GM23338 (cell line): ENCODE results near the gene SAMD7.

Source experiments
- CREB1 ChIP-seq: fragments of 250-450 bp; sonication (Bioruptor Pico); IDR thresholded peaks from 2 replicates; pipeline ENCODE4 v1.5.0; 2020; ENCODE audit warnings: low read depth, mild to moderate bottlenecking, moderate library complexity
- EZH2 ChIP-seq: fragments of 200-600 bp; sonication (generic); IDR thresholded peaks from one replicate; pipeline ENCODE4 v1.8.0; 2017; ENCODE audit warnings: antibody characterized with exemption, mild to moderate bottlenecking, low read depth; ENCODE audit not compliant: unreplicated experiment
- EZH2phosphoT487 ChIP-seq: fragments of 200-600 bp; sonication (generic); IDR thresholded peaks from one replicate; pipeline ENCODE4 v1.8.1; 2018; ENCODE audit warnings: antibody characterized with exemption; ENCODE audit not compliant: unreplicated experiment
- TF ChIP-seq, protein P1 (sequence below), 2 experiments: fragments of 200-600 bp in 1 of 2; sonication (generic) in 1 of 2; conservative IDR thresholded peaks; 2 replicates each; pipeline versions ENCODE4 v1.5.1 to v1.6.1; 2016 to 2017; ENCODE audit warnings: antibody characterized with exemption in 2 of 2, low read depth in 2 of 2, mild to moderate bottlenecking in 2 of 2, moderate library complexity in 1 of 2
- TF ChIP-seq, protein P2 (sequence below): IDR thresholded peaks from one replicate; pipeline ENCODE4 v1.6.1; 2018; ENCODE audit warnings: antibody characterized with exemption; ENCODE audit not compliant: unreplicated experiment
- TF ChIP-seq, protein P3 (sequence below): fragments of 250-450 bp; sonication (Bioruptor Pico); IDR thresholded peaks from 2 replicates; pipeline ENCODE4 v1.5.0; 2020; ENCODE audit warnings: mild to moderate bottlenecking, moderate library complexity

DNA sequence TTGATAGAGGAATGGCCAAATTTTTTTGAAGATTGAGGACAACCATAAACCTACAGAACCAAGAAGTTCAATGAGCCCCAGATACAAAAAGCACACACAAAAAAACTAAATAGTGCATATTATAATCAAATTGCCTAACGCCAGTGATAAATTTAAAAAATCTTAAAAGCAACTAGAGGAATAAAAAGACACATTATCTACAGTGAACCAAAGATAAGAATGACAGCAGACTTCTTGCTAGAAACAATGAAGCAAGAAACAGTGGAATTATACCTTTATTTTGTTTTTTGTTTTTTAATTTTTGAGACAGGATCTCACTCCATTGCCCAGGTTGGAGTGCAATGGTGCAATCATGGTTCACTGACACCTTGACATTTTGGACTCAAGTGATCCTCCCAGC is 9.9 kb upstream of the SAMD7 start:
- no peak for TF ChIP-seq EZH2
- TF ChIP-seq, protein P1, sequence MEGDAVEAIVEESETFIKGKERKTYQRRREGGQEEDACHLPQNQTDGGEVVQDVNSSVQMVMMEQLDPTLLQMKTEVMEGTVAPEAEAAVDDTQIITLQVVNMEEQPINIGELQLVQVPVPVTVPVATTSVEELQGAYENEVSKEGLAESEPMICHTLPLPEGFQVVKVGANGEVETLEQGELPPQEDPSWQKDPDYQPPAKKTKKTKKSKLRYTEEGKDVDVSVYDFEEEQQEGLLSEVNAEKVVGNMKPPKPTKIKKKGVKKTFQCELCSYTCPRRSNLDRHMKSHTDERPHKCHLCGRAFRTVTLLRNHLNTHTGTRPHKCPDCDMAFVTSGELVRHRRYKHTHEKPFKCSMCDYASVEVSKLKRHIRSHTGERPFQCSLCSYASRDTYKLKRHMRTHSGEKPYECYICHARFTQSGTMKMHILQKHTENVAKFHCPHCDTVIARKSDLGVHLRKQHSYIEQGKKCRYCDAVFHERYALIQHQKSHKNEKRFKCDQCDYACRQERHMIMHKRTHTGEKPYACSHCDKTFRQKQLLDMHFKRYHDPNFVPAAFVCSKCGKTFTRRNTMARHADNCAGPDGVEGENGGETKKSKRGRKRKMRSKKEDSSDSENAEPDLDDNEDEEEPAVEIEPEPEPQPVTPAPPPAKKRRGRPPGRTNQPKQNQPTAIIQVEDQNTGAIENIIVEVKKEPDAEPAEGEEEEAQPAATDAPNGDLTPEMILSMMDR (conservative IDR thresholded peaks at IDR 0.05; ENCODE audit: low read depth in 2 of 2), result no peak
- TF ChIP-seq, protein P2, sequence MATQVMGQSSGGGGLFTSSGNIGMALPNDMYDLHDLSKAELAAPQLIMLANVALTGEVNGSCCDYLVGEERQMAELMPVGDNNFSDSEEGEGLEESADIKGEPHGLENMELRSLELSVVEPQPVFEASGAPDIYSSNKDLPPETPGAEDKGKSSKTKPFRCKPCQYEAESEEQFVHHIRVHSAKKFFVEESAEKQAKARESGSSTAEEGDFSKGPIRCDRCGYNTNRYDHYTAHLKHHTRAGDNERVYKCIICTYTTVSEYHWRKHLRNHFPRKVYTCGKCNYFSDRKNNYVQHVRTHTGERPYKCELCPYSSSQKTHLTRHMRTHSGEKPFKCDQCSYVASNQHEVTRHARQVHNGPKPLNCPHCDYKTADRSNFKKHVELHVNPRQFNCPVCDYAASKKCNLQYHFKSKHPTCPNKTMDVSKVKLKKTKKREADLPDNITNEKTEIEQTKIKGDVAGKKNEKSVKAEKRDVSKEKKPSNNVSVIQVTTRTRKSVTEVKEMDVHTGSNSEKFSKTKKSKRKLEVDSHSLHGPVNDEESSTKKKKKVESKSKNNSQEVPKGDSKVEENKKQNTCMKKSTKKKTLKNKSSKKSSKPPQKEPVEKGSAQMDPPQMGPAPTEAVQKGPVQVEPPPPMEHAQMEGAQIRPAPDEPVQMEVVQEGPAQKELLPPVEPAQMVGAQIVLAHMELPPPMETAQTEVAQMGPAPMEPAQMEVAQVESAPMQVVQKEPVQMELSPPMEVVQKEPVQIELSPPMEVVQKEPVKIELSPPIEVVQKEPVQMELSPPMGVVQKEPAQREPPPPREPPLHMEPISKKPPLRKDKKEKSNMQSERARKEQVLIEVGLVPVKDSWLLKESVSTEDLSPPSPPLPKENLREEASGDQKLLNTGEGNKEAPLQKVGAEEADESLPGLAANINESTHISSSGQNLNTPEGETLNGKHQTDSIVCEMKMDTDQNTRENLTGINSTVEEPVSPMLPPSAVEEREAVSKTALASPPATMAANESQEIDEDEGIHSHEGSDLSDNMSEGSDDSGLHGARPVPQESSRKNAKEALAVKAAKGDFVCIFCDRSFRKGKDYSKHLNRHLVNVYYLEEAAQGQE, result no peak
- no peak for TF ChIP-seq CREB1 (CRISPR knock-in tag)
- TF ChIP-seq, protein P3, sequence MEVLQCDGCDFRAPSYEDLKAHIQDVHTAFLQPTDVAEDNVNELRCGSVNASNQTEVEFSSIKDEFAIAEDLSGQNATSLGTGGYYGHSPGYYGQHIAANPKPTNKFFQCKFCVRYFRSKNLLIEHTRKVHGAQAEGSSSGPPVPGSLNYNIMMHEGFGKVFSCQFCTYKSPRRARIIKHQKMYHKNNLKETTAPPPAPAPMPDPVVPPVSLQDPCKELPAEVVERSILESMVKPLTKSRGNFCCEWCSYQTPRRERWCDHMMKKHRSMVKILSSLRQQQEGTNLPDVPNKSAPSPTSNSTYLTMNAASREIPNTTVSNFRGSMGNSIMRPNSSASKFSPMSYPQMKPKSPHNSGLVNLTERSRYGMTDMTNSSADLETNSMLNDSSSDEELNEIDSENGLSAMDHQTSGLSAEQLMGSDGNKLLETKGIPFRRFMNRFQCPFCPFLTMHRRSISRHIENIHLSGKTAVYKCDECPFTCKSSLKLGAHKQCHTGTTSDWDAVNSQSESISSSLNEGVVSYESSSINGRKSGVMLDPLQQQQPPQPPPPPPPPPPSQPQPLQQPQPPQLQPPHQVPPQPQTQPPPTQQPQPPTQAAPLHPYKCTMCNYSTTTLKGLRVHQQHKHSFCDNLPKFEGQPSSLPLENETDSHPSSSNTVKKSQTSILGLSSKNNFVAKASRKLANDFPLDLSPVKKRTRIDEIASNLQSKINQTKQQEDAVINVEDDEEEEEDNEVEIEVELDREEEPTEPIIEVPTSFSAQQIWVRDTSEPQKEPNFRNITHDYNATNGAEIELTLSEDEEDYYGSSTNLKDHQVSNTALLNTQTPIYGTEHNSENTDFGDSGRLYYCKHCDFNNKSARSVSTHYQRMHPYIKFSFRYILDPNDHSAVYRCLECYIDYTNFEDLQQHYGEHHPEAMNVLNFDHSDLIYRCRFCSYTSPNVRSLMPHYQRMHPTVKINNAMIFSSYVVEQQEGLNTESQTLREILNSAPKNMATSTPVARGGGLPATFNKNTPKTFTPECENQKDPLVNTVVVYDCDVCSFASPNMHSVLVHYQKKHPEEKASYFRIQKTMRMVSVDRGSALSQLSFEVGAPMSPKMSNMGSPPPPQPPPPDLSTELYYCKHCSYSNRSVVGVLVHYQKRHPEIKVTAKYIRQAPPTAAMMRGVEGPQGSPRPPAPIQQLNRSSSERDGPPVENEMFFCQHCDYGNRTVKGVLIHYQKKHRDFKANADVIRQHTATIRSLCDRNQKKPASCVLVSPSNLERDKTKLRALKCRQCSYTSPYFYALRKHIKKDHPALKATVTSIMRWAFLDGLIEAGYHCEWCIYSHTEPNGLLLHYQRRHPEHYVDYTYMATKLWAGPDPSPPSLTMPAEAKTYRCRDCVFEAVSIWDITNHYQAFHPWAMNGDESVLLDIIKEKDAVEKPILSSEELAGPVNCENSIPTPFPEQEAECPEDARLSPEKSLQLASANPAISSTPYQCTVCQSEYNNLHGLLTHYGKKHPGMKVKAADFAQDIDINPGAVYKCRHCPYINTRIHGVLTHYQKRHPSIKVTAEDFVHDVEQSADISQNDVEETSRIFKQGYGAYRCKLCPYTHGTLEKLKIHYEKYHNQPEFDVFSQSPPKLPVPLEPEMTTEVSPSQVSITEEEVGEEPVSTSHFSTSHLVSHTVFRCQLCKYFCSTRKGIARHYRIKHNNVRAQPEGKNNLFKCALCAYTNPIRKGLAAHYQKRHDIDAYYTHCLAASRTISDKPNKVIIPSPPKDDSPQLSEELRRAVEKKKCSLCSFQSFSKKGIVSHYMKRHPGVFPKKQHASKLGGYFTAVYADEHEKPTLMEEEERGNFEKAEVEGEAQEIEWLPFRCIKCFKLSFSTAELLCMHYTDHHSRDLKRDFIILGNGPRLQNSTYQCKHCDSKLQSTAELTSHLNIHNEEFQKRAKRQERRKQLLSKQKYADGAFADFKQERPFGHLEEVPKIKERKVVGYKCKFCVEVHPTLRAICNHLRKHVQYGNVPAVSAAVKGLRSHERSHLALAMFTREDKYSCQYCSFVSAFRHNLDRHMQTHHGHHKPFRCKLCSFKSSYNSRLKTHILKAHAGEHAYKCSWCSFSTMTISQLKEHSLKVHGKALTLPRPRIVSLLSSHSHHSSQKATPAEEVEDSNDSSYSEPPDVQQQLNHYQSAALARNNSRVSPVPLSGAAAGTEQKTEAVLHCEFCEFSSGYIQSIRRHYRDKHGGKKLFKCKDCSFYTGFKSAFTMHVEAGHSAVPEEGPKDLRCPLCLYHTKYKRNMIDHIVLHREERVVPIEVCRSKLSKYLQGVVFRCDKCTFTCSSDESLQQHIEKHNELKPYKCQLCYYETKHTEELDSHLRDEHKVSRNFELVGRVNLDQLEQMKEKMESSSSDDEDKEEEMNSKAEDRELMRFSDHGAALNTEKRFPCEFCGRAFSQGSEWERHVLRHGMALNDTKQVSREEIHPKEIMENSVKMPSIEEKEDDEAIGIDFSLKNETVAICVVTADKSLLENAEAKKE, result no peak
- no peak for TF ChIP-seq EZH2phosphoT487
